Natural killer cell treated with Interleukin-12 subunit alpha and Interleukin-12 subunit beta and Interleukin-15 and Interleukin-18, amount 100 ng/mL, for 72 hours (primary cell): Measurements from ENCODE around the gene DOHH. TPM values are rescaled to one million over a fixed set of nuclear protein-coding genes. Genes with fewer than 3 reads are reported as not detected.
A peak's percentile ranks its signal among the peaks of the same experiment; 100 is the strongest.

Source experiments
- ATAC-seq, 2 donors: fragments of 150-1000 bp; cut with Tn5 transposase in 1 of 2; sonication (Bioruptor Pico), chemical (Tn5 transposase) in 1 of 2; 2 replicates each; pipeline ENCODE4 v1.10.0; 2021
- DNase-seq: peaks from one replicate; pipeline ENCODE4 v3.0.0; 2022; ENCODE audit warnings: low spot score
- H3K27ac Mint-ChIP-seq, 2 donors: 1 replicate in 1 of 2; 2 replicates in 1 of 2; pipeline ENCODE4 v1.8.0; 2022; ENCODE audit warnings: mixed read lengths in 2 of 2, mild to moderate bottlenecking in 1 of 2, moderate library complexity in 1 of 2
- H3K27me3 Mint-ChIP-seq, 2 donors: 1 replicate in 1 of 2; 2 replicates in 1 of 2; pipeline ENCODE4 v1.8.0; 2022; ENCODE audit warnings: mixed read lengths in 2 of 2
- H3K36me3 Mint-ChIP-seq: one replicate; pipeline ENCODE4 v1.8.0; 2022; ENCODE audit warnings: mixed read lengths
- H3K4me1 Mint-ChIP-seq, 2 donors: 1 replicate in 1 of 2; 2 replicates in 1 of 2; pipeline ENCODE4 v1.8.0; 2022; ENCODE audit warnings: low read depth in 2 of 2, mixed read lengths in 2 of 2, mild to moderate bottlenecking in 1 of 2
- H3K4me3 Mint-ChIP-seq: one replicate; pipeline ENCODE4 v1.8.0; 2022; ENCODE audit warnings: mixed read lengths
- H3K9me3 Mint-ChIP-seq: 2 replicates; pipeline ENCODE4 v1.8.0; 2022; ENCODE audit warnings: mixed read lengths
- total RNA-seq, 2 donors: library from RNA; stranded (reverse); gene quantifications; one replicate each; pipeline ENCODE4 v1.2.3, GENCODE V29; 2022

Gene DOHH
- total RNA-seq, 2 donors from 2014 or later, result 16.1 to 28.6 TPM

DNA sequence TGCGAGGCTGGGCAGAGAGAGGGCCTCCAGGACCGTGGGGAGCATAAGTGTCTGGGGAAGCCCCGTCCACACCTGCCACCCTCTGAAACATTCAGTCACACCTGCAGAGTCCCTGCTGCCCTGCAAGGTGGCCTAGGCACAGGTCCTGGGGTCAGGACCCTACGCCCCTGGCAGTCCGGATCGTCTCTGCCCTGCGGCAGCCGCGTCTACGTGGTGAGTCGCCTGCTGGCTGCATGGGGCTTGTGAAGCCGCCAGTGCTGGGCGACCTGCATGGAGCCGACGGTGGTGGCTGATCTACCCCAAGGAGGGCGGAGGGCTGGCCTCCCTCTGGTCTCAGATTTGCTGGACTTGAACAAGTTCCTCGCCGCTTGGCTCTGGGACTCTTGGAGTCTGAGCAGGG lies 18.7 kb upstream of the DOHH start:
- Mint-ChIP-seq H3K27ac (no peak overlapping the region), H3K4me3 (no peak overlapping the region), H3K4me1 (peaks cover 9 to 24% of the 10 kb centered on the region in 2 donors), H3K9me3 (no peaks in the 10 kb centered on the region), H3K27me3 (no peaks in the 10 kb centered on the region), H3K36me3 (no peaks in the 10 kb centered on the region)
- no peak for ATAC-seq
- no peak for DNase-seq

DNA sequence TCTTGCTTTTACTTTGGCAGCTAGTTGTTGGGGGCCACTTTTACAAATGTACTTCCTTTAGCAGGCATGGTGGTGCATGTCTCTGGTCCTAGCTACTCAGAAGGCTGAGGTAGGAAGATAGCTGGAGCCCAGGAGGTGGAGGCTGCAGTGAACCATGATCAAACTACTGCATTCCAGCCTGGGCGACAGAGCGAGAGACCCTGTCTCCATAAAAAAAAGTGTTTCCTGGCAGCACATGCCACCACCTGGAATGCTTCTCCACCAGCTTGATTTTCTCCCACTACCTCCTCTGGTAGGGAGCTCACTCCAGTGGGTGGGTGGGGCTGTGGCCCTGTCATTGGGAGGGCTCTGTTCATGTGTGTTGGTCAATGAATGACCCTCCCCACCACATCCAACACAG lies 18.2 kb upstream of the DOHH start:
- Mint-ChIP-seq H3K4me1 (peaks cover 9 to 23% of the 10 kb centered on the region in 2 donors), H3K9me3 (no peaks in the 10 kb centered on the region), H3K36me3 (no peaks in the 10 kb centered on the region), H3K4me3 (no peak overlapping the region), H3K27me3 (no peaks in the 10 kb centered on the region), H3K27ac (no peak overlapping the region)
- DNase-seq (no peak), ATAC-seq (no peak)

DNA sequence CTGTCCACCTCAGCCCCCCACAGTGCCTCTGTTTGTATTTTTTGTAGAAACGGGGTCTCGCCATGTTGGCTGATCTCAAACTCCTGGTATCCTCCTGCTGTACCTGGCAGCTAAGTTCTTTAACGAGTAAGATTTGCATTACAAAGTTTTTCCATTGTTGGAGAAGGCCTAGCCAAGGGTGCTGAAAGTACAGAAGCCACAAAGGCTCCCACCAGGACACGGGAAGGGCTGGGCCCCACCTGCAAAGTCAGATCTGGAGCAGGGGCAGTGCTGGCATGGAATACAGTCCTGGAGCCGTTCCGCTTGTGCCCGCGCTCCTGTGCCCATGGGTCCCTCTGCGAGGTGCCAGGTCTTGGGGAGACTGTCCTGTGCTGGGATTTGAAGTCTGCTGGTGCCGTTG lies 17.8 kb upstream of the DOHH start:
- no peaks in the 10 kb centered on the region for H3K36me3 Mint-ChIP-seq
- H3K9me3 Mint-ChIP-seq, result no peaks in the 10 kb centered on the region

DNA sequence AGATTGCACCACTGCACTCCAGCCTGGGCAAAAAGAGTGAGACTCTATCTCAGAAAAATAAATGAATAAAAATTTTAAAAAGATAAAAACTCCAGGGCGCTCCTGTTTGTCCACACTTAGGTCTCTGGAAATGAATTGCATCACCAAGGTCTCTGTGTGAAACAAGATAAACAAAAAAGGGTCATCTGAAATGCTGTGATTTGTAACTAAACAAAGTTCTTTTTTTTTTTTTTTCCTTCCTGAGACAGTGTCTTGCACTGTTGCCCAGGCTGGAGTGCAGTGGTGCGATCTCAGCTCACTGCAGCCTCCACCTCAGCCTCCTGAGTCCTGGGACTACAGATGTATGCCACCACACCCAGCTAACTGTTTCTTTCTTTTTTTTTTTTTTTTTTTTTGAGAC lies 17.2 kb upstream of the DOHH start:
- Mint-ChIP-seq H3K9me3 (no peaks in the 10 kb centered on the region), H3K4me3 (no peak overlapping the region), H3K27ac (no peak overlapping the region), H3K4me1 (peaks cover 9 to 24% of the 10 kb centered on the region in 2 donors), H3K27me3 (no peaks in the 10 kb centered on the region), H3K36me3 (no peaks in the 10 kb centered on the region)
- DNase-seq (no peak), ATAC-seq (no peak)

More for the DNA sequence above, 17.8 kb upstream of the DOHH start:
- H3K4me1 Mint-ChIP-seq, result peaks cover 9 to 24% of the 10 kb centered on the region in 2 donors
- H3K4me3 Mint-ChIP-seq, result no peak overlapping the region
- DNase-seq (no peak), ATAC-seq (no peak)
- H3K27ac Mint-ChIP-seq, result no peak overlapping the region
- no peaks in the 10 kb centered on the region for H3K27me3 Mint-ChIP-seq

DNA sequence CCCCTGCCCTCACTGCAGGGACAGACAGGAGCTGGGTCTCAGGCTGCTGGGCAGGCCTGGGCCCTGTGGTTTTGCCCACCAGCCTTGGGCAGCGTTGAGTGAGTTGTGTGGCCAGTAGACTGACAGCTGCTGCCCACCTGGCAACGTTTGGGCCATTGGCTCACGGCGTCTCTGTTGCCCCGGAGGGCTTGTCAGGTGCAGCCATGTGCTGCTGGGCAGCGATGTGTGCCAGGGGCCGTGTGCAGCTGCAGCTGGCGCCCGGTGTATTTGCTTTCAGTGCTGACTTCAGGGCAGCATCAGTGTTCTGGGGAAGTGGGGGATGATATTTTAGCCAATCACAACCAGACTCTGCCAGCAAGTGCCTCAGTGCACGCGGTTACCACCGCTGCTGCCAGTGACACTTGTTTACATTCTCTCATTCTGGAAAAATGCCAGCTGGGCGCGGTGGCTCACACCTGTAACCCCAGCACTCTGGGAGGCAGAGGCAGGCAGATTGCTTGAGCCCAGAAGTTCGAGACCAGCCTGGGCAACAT lies 16.3 kb upstream of the DOHH start:
- no peaks in the 10 kb centered on the region for H3K36me3 Mint-ChIP-seq
- peaks cover 9 to 25% of the 10 kb centered on the region in 2 donors for H3K4me1 Mint-ChIP-seq
- no peak for ATAC-seq
- H3K4me3 Mint-ChIP-seq, result no peak overlapping the region
- H3K9me3 Mint-ChIP-seq, result no peaks in the 10 kb centered on the region
- DNase-seq, result no peak
- no peak overlapping the region for H3K27ac Mint-ChIP-seq
- H3K27me3 Mint-ChIP-seq, result no peaks in the 10 kb centered on the region

DNA sequence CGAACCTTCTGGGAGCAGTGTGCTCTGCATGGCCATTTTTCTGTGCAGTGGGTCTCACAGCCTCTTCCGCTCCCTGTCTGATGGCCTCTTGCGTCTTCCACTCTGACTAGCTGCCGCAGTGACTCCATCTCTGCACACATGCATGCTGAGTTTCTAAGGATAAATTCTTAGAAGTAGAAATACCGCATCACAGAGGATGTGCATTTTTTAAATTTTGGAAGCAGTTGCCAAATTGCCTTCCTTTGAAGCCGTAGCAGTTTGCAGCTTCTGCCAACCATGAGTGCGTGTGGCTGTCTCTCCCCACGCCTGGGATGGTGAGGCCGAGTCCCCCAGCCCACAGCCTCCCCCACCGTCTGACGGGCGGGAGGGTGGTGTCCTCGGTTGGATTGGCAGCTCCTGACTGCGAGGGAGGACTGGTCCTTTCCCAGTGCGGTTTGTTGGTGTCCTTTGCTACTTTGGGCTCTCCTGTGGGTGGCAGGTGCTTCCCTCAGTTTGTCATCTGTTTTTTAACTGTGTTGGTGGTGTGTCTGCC lies 15.5 kb upstream of the DOHH start:
- ATAC-seq, result no peak
- Mint-ChIP-seq H3K36me3 (no peaks in the 10 kb centered on the region), H3K9me3 (no peaks in the 10 kb centered on the region), H3K4me1 (peaks cover 6 to 23% of the 10 kb centered on the region in 2 donors), H3K27ac (no peak overlapping the region), H3K27me3 (no peaks in the 10 kb centered on the region), H3K4me3 (no peak overlapping the region)
- no peak for DNase-seq

DNA sequence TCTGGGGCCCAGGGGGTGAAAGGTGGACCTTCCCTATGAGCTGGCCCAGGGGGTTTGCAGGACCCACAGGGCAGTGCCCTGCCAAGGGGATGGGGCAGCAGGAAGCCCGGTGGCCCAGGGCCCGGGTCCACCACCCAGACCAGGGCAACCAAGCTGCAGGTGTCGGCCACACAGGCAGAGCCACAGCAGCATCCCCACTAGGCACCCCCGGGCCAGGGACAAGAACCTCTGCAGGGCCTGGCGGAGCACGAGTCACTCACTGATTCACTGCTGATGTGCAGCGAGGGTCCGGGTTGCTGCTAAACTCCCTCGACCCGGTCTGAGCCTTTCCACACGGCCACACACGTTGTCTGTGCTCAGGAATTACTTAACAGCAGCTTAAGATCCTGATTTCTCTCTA lies 14.5 kb upstream of the DOHH start:
- Mint-ChIP-seq H3K4me1 (peaks cover 7 to 25% of the 10 kb centered on the region in 2 donors), H3K4me3 (no peak overlapping the region)
- no peak for ATAC-seq

DNA sequence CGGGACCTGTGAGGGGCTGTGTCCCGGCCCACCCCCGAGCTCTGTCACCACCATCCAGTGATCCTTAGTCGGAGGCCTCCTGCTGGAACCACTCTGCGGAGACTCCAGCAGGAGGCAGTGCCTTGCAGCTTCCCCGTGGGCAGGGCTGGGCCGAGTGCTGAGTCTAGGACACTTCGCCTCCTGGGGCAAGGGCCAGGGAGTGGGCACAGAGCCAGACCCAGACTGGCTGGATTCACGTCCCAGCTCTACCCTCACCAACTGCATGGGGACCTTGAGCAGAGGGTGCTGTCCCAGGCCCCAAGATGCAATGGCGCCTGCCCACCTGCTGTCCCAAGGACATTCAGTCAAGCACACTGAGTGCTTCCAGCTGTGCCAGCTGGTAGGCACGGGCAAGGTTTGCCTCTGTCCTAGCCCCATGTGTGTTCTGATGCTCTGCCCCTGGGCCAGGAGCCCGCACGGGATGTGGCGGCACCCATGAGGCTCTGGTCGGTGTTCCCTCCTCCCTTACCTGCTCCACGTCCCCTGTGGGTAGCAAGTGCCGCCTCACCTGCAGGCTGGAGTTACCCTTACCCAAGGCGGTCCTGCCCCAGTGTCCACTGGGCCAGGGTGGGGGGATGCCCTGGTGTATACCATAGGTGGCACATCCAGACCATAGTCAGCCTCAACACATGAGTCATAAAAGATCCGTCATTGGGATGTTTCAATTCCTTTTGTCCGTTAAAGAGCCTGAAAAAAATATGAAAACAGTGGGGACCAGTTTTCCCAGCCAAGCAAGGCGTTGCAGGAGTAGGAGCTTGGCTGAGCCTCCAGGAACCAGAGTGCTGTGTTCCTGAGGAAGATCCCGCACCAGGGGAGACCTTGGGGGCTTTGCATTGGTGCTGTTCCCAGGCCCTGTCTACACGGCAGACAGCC lies 13.0 kb upstream of the DOHH start:
- H3K27me3 Mint-ChIP-seq, result no peaks in the 10 kb centered on the region
- H3K4me3 Mint-ChIP-seq, result no peak overlapping the region
- ATAC-seq (no peak), DNase-seq (no peak)
- no peaks in the 10 kb centered on the region for H3K36me3 Mint-ChIP-seq
- peaks cover 18 to 37% of the 10 kb centered on the region in 2 donors for H3K4me1 Mint-ChIP-seq
- no peaks in the 10 kb centered on the region for H3K9me3 Mint-ChIP-seq
- no peak overlapping the region for H3K27ac Mint-ChIP-seq

More for the DNA sequence above, 14.5 kb upstream of the DOHH start:
- Mint-ChIP-seq H3K27me3 (no peaks in the 10 kb centered on the region), H3K36me3 (no peaks in the 10 kb centered on the region), H3K9me3 (no peaks in the 10 kb centered on the region), H3K27ac (no peak overlapping the region)
- no peak for DNase-seq

DNA sequence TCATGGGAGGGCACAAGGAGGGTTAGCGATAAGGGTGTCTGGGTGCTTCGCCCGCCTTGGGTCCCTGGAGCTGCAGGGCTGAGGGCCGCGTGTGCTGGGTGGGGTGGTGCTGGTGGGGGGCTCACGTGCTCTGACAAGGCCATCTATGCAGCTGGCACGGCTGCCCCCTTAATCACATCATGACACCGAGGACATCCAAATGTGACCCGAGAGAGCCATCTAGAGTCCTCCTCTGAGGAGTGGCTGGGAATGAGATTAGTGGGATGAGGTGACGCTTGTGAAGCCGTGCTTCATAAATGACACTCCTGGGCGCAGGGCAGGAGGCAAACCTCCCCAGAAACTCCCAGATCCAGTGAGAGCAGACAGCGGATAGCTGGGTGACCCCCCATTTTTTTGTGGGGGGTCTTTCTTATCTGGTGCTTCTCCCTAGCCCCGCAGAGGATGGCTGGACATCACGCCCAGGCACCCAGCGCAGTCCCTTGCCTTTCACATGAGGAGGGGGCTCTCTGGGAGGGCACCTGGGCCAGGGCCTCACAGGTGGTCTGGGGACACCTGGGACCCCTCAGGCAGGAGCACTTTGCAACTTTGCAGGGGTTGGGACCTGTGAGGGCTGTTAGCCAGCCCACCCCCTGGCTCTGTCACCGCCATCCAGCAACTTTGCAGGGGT lies 12.2 kb upstream of the DOHH start:
- ATAC-seq, result no peak
- peaks cover 18 to 40% of the 10 kb centered on the region in 2 donors for H3K4me1 Mint-ChIP-seq

DNA sequence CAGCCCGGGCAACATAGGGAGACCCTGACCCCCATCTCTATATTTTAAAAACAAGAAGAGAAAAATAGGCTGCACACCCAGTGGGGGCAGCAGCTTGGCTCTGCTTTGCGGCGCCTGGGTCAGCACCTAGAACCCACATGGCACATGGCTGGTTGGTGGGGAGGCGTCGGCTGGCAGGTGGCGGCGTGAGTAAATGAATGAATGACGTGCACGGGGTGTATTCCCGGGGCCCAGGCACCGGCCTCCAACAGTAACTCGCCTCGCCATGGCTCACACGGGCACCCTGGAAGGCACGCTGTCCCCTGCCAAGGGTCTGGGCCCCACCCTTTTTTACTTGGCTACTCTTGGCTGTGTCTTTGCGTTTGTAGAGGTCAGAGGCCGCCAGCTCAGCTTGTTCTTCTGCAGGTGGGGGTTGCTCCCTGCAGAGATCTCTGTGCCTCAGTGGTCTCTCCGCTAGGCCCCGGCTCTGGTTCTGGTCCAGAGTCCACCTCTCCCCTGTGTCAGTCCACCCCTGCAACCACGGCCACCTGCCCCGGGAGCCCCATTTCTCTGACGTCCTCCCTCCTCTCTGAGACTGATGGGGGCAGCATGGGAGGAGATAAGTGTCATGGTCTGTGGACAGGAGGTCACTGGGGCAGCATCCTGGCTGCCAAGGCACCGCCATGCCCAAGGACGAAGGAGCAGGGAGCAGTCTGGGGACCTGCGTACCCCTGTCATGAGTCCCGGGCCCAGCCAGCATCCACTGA lies 11.2 kb upstream of the DOHH start:
- ATAC-seq (no peak), DNase-seq (no peak)
- no peaks in the 10 kb centered on the region for H3K9me3 Mint-ChIP-seq
- no peaks in the 10 kb centered on the region for H3K27me3 Mint-ChIP-seq
- H3K36me3 Mint-ChIP-seq, result no peaks in the 10 kb centered on the region
- H3K27ac Mint-ChIP-seq, result no peak overlapping the region
- H3K4me1 Mint-ChIP-seq, result peaks cover 27 to 45% of the 10 kb centered on the region in 2 donors
- no peak overlapping the region for H3K4me3 Mint-ChIP-seq

More for the DNA sequence above, 12.2 kb upstream of the DOHH start:
- no peak for DNase-seq
- Mint-ChIP-seq H3K27me3 (no peaks in the 10 kb centered on the region), H3K27ac (no peak overlapping the region), H3K4me3 (no peak overlapping the region), H3K9me3 (no peaks in the 10 kb centered on the region), H3K36me3 (no peaks in the 10 kb centered on the region)

DNA sequence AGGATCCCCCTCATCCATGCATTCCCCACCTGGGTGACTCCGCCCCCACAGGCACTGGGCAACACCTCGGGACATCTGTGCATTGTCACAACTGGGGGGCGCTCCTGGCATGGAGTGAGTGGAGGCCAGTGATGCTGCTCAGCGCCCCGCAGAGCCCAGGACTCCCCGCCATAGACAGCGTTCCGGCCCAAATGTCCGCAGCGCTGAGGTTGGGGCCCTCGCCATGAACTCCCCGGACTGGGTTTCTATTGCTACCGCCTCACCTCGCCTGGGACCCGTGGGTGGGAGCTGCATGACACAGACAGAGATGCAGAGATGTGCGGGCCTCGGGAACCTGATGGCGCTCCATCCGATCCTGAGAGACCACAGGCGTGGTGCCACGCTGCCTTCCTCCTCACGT lies 10.3 kb upstream of the DOHH start:
- Mint-ChIP-seq H3K36me3 (no peaks in the 10 kb centered on the region), H3K4me1 (peaks cover 28 to 45% of the 10 kb centered on the region in 2 donors), H3K4me3 (no peak overlapping the region), H3K27me3 (no peaks in the 10 kb centered on the region), H3K9me3 (no peaks in the 10 kb centered on the region), H3K27ac (no peak overlapping the region)
- no peak for DNase-seq
- ATAC-seq, result no peak

DNA sequence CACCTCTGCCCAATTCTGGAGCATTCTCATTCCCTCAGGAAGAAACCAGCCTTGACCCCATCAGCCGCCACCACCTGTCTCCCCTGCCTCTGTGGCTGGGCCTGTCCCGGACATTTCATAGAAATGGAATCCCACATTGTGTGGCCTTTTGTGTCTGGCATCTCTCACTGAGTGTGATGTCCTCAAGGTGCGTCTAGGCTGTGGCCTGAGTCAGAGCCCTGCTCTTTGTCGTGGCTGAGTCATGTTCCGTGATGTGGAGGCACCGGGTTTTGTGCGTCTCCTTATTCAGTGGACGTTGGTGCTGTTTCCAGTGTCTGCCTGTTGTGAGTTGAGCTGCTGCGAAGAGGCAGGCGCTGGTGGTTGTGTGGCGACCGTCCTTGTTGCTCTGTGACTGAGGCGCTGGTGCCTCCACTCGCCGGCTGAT lies 9.1 kb upstream of the DOHH start:
- ATAC-seq, result no peak
- H3K27ac Mint-ChIP-seq, result peak overlapping the region; percentile 6 to 34
- no peaks in the 10 kb centered on the region for H3K27me3 Mint-ChIP-seq
- H3K36me3 Mint-ChIP-seq, result no peaks in the 10 kb centered on the region
- H3K9me3 Mint-ChIP-seq, result no peaks in the 10 kb centered on the region
- no peak for DNase-seq
- H3K4me1 Mint-ChIP-seq, result peaks cover 34 to 49% of the 10 kb centered on the region in 2 donors
- peak overlapping the region; percentile 50 for H3K4me3 Mint-ChIP-seq

DNA sequence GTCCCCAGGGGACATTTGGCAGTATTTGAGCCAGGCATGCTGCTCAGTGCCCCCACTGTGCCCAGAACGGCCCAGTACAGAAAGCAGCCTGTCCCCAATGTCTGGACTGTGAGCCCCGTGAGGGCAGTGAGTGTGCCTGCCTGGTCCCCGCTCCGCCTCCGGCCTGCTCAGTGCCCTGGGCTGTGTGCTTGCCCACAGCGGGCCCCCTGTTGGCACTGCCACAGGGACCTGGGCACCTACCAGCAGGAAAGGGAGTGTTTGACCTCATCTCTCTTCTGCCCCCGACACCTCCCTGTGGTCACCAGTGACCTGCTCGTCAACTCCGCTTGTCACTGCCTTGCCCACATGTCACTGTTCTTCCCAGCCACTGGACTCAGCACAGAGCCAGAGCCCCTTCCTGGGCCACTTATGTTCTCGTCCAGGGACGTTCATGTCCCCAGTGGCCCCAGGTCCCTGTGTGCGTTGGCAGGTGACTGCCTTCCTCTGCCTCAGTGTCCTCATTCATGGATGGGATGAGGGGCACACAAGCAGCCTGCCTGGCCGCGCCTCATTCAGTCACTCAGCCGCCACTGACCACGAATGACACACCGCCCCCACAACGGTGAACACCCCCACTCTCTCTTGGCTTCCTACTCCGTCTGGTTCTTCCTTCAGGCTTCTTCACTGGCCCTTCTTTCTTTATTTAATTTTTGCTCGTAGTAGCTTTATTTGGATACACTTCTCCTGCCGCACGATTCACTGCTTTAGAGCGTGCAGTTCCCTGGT lies 8.5 kb upstream of the DOHH start:
- no peaks in the 10 kb centered on the region for H3K27me3 Mint-ChIP-seq

More for the DNA sequence above, 8.5 kb upstream of the DOHH start:
- Mint-ChIP-seq H3K27ac (peak overlapping the region; percentile 0 to 34), H3K9me3 (no peaks in the 10 kb centered on the region), H3K4me1 (peaks cover 37 to 48% of the 10 kb centered on the region in 2 donors), H3K36me3 (no peaks in the 10 kb centered on the region), H3K4me3 (peak overlapping the region; percentile 50)
- DNase-seq, result no peak
- ATAC-seq, result no peak
